Measurements from ENCODE around the gene FGFRL1. TPM values are rescaled to one million over a fixed set of nuclear protein-coding genes. Genes with fewer than 3 reads are reported as not detected.

FGFRL1 gene
- total RNA-seq, 1 experiment from 2014 or later = 59.5 TPM

DNA sequence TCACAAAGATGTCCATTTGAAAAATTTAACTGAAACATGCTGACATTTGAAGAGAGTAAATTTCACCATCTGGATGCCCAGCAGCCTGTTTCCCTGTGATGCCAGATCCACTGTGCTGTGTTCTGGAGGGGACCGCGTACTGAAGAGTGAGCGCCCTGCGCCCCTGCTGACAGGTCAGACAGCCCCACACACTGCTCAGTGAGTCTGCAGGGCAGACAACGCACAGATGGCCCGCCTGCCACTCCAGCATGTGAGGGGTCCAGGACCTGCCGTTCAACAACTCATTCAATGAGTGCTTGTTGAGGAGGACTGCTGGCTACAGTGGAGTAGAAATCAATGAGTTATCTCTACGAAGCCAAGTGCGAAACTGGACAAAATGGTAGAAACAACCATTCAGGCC lies 49.2 kb downstream of the FGFRL1 start:
- ChIA-PET CTCF (no interaction called here), POLR2A (ENCODE audit: unreplicated experiment) (no interaction called here)
- no peak for DNase-seq
- peaks cover 53% of the 10 kb centered on the region for H3K27me3 ChIP-seq (ENCODE audit: insufficient read depth, low read depth)
- intact Hi-C loops (cut with micrococcal nuclease; ENCODE audit: unreplicated experiment) = no loop called here
- H4K20me1 ChIP-seq (ENCODE audit: insufficient read depth) = no peaks in the 10 kb centered on the region
- TF ChIP-seq EZH2 (IDR thresholded peaks at IDR 0.05; ENCODE audit: low read depth) = no peak
- TF ChIP-seq, protein P1, sequence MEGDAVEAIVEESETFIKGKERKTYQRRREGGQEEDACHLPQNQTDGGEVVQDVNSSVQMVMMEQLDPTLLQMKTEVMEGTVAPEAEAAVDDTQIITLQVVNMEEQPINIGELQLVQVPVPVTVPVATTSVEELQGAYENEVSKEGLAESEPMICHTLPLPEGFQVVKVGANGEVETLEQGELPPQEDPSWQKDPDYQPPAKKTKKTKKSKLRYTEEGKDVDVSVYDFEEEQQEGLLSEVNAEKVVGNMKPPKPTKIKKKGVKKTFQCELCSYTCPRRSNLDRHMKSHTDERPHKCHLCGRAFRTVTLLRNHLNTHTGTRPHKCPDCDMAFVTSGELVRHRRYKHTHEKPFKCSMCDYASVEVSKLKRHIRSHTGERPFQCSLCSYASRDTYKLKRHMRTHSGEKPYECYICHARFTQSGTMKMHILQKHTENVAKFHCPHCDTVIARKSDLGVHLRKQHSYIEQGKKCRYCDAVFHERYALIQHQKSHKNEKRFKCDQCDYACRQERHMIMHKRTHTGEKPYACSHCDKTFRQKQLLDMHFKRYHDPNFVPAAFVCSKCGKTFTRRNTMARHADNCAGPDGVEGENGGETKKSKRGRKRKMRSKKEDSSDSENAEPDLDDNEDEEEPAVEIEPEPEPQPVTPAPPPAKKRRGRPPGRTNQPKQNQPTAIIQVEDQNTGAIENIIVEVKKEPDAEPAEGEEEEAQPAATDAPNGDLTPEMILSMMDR (conservative IDR thresholded peaks at IDR 0.05) = no peak
- H3K36me3 ChIP-seq (ENCODE audit: low read depth) = no peaks in the 10 kb centered on the region
- H3K4me1 ChIP-seq (replicated peaks; ENCODE audit: insufficient read depth) = no peaks in the 10 kb centered on the region
- no peak overlapping the region for H3K4me3 ChIP-seq
- no peak overlapping the region for H3K4me2 ChIP-seq
- no peaks in the 10 kb centered on the region for H3K9me2 ChIP-seq (ENCODE audit: insufficient read depth)
- H3K79me2 ChIP-seq (ENCODE audit: low read depth) = no peaks in the 10 kb centered on the region
- H2AFZ ChIP-seq = no peak overlapping the region
- BruUV-seq (replicated peaks) = no TSS peak
- no peak overlapping the region for H3K27ac ChIP-seq
- peaks cover 4% of the 10 kb centered on the region; the same call in 1 of the 2 replicates for H3F3A ChIP-seq (ENCODE audit: insufficient read depth, low read depth)
- no peaks in the 10 kb centered on the region for H3K9me3 ChIP-seq (ENCODE audit: insufficient read depth, low read depth)

DNA sequence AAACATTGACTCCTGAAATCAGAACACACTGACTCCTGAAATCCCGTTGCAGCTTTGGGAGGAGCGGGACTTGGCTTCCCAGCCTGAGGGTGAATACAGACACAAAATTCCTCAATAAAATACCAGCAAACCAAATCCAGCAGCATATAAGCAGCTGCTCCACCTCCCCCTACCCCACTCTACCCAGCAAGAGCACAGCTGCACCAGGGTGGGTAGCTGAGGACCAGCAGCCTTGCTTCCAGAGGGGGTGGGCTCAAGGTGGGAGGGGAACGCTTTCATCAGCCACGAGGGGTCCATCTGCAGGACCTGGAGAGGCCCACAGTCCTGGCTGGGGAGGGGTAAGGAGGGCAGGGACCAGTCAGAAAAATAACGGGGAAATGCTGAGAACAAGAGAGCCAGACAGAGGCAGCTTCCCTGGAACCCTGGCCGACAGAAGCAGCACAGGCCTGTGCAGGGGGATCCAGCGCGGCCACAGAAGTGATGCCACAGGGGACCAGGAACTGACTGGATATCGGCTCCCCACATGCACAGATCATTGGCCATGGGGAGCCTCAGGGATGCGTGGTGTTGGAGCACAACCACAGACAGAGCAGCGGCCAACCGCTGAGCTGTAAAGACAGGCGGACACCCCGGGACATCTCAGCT lies 49.8 kb downstream of the FGFRL1 start:
- ChIA-PET CTCF (no interaction called here), POLR2A (ENCODE audit: unreplicated experiment) (no interaction called here)
- Histone ChIP-seq H2AFZ (no peak overlapping the region), H3K27ac (no peak overlapping the region), H3K36me3 (ENCODE audit: low read depth) (no peaks in the 10 kb centered on the region), H3K9me2 (ENCODE audit: insufficient read depth) (no peaks in the 10 kb centered on the region), H3K9me3 (ENCODE audit: insufficient read depth, low read depth) (no peaks in the 10 kb centered on the region), H3F3A (ENCODE audit: insufficient read depth, low read depth) (peaks cover 4% of the 10 kb centered on the region; the same call in 1 of the 2 replicates), H3K4me3 (no peak overlapping the region), H4K20me1 (ENCODE audit: insufficient read depth) (no peaks in the 10 kb centered on the region), H3K4me2 (no peak overlapping the region), H3K27me3 (ENCODE audit: insufficient read depth, low read depth) (peaks cover 49% of the 10 kb centered on the region), H3K4me1 (replicated peaks; ENCODE audit: insufficient read depth) (no peaks in the 10 kb centered on the region), H3K79me2 (ENCODE audit: low read depth) (no peaks in the 10 kb centered on the region)
- TF ChIP-seq, protein P1 (conservative IDR thresholded peaks at IDR 0.05) = no peak
- DNase-seq = no peak
- intact Hi-C loops (cut with micrococcal nuclease; ENCODE audit: unreplicated experiment) = no loop called here
- no TSS peak for BruUV-seq (replicated peaks)

DNA sequence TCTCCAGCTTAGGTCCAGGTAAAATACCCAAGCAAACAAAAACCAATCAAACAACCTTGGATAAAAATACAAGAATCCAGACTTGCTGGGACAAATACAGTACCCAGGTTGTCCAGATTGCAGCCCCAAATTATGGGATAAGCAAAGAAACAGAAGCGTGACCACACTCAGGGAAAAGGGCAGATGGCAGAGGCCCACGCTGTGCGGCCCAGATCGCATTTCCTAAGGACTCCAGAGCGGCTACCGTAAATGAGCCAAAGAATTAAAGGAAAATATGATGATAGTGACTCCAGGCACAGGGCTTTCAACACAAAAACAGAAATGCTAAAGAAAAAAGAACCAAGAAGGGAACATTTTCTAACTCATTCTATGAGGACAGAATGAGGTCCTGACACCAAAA lies 50.3 kb downstream of the FGFRL1 start:
- Histone ChIP-seq H3K4me2 (no peak overlapping the region), H3K27me3 (ENCODE audit: insufficient read depth, low read depth) (peaks cover 49% of the 10 kb centered on the region), H3F3A (ENCODE audit: insufficient read depth, low read depth) (peaks cover 4% of the 10 kb centered on the region; the same call in 1 of the 2 replicates), H3K4me3 (no peak overlapping the region), H3K27ac (no peak overlapping the region), H3K79me2 (ENCODE audit: low read depth) (no peaks in the 10 kb centered on the region), H3K36me3 (ENCODE audit: low read depth) (no peaks in the 10 kb centered on the region), H3K9me2 (ENCODE audit: insufficient read depth) (no peaks in the 10 kb centered on the region), H3K4me1 (replicated peaks; ENCODE audit: insufficient read depth) (no peaks in the 10 kb centered on the region), H3K9me3 (ENCODE audit: insufficient read depth, low read depth) (no peaks in the 10 kb centered on the region), H4K20me1 (ENCODE audit: insufficient read depth) (no peaks in the 10 kb centered on the region), H2AFZ (no peak overlapping the region)
- ChIA-PET POLR2A (ENCODE audit: unreplicated experiment) (no interaction called here), CTCF (no interaction called here)
- BruUV-seq (replicated peaks) = no TSS peak
- intact Hi-C loops (cut with micrococcal nuclease; ENCODE audit: unreplicated experiment) = no loop called here
- DNase-seq = no peak
- TF ChIP-seq, protein P1 (conservative IDR thresholded peaks at IDR 0.05) = no peak
- no peak for TF ChIP-seq EZH2 (IDR thresholded peaks at IDR 0.05; ENCODE audit: low read depth)
